HuH-7.5 (cell line): ENCODE data around the gene ZNF793.
A peak's percentile ranks its signal among the peaks of the same experiment; 100 is the strongest.

Experiments
- DNase-seq: peaks from one replicate; pipeline ENCODE4 v3.0.0; 2011; ENCODE audit warnings: low spot score

Gene ZNF793

DNA sequence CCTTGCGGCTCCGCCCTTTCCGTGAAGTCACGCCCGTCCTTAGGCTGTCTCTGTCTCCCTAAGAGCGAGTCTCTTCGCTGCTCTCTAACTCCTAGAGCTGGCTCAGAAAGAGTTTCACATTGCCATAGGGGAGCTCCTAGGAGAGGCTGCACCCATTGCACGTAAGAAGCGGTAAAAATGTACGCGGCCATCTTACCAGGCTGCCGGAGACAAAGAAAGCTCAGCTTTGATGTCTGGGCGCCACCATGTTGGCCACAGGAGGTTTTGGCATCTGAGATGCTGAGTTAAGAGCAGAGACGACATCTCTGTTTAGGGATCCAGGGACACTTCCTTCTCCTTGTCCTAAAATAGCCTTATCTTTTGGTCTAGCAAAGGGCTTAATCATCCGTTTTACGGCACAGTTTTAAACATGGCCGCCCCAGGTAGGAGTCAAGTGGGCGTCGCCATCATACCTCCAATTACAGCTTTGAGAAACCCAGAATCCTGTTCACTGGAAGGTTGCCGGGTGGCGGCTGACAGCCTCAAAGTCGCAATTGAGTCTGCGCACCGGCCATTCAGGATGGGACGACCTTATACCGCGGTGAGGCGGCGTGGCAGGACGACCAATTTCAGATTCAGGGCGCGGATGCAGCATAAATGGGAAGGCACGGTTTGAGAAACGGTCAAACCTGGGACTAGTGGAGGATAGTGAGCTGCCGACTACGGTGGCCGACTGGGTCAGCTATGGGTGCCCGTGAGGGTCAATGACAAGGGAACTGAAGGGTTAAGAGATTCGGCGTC is at the start of gene ZNF793:
Gene ZNF793, plus strand, starts transcription at position 553 of the 780 bp plus-strand sequence. CDS start 16,501 bp downstream, outside the sequence.
- DNase-seq = peak; percentile 15

DNA sequence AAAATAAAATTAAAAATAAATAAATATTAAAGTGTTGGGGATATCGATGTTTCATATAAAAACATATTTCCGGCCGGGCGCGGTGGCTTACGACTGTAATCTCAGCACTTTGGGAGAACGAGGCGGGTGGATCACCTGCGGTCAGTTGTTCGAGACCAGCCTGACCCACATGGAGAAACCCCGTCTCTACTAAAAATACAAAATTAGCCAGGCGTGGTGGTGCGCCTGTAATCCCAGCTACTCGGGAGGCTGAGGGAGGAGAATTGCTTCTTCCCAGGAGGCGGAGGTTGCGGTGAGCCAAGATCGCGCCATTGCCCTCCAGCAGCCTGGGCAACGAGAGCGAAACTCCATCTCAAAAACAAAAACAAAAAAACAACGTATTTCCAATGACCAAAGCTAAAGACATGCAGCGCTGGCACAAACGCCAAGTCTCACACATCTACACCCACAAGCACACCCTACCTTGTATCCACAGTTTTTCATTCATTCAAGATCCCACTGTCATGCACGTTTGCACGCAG is 40.4 kb upstream of the ZNF793 start:
- DNase-seq = no peak

DNA sequence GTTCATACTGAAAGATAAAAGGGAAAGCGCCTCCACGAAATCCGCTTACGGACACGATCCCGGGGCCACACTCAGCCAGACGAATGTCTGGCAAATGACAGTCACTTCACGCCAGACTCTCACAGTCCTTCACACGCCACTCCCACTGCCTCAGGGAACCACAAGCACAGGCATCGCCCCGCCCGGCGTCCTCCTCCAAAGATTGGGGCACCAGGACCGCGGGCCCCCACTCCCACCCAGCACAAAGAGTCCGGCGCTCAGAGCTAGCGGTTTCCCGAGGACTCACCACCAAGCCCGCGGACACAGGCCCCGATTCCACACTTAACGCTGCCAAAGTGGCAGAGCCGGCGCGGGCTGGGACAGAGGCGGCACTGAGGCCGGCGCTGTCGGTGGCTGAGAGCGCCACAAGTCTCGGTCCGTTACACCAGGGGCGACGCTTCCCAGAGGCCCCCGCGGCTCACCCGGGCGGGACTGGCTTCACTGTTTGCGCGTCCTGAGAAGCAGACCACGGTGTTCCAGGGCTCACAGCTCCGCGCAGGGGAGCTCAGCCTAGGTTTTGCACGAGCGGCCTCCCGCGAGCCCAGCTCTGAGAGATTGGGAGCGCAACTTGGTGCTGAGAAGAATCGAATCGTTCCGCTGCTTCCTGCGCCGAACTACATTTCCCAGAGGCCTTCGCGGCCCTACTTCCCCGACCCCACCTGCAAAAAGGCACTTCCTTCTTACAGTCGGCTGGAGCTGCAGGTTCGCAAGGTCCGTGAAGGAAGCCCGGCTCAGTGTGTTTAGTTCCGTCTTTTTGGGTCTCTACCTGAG is 39.7 kb upstream of the ZNF793 start, which contains the start of gene ZNF569:
Gene ZNF569, minus strand, starts transcription at position 647 of the 810 bp plus-strand sequence. CDS start 22,523 bp downstream, outside the sequence.
- peak; percentile 68 for DNase-seq

DNA sequence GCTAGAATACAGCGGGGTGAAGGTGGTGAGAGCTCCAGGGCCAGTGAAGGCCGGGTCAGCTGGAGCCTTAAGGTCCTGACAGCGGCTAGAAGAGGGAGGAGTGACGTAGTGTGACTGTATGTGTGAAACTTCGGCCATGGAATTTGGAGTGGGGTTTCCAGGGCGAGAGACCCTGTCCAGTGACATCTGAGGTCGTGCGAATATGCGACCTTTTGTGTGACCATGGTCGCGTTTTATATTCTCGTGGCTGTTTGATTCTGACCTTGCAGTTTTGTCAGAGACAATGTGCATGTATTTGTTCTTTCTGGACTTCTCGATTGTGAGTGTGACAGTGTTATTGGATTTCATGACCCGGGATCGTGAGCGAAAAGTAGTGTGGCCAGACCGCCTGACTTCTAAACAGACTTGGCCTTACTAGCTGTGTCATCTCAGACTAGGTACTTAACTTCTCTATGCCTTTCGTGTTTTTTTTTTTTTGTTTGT is 39.1 kb upstream of the ZNF793 start:
- no peak for DNase-seq

DNA sequence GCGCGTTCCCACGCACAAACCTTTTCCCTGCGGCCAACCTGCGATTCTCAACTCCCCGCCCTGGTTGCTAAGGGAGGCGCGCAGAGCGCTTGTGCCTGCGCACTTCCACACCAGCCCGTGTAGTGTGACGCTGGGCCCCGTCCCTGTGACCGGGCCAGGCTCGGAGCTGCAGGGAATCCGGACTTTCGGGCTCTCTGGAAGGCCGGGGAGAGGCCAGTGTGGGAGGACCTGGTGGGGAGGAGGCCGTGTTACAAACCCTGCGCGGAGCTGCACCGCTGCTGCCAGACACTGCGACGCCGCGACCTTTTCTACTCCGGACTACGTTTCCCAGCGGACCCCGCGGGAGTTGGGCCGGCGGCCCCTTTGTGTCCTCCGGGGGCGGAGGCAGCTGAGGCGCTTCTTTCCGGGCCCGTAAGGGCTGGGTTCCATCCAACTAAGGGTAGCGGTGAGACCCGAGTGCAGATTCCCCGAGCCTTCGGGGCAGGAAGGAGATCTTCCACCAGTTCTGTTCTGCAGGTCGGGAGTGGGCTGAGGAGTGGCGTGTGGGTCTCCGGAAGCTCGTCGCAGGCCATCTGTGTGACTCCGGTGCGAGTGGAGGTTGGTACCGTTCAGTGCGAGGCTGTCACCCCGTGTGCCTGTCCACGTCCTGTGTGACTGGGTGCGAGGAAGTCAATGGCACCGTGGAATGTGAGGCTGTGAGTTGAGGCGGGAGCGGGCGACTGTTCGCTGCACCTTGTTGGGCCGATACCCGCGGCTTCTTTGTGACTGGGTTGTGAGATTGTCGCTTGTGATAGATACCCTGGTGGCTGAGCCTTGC is 37.6 kb upstream of the ZNF793 start, which contains the start of gene ZNF570:
Gene ZNF570, plus strand, starts transcription at position 396 of the 817 bp plus-strand sequence. CDS start 999 bp downstream, outside the sequence.
- peak; percentile 33 for DNase-seq

DNA sequence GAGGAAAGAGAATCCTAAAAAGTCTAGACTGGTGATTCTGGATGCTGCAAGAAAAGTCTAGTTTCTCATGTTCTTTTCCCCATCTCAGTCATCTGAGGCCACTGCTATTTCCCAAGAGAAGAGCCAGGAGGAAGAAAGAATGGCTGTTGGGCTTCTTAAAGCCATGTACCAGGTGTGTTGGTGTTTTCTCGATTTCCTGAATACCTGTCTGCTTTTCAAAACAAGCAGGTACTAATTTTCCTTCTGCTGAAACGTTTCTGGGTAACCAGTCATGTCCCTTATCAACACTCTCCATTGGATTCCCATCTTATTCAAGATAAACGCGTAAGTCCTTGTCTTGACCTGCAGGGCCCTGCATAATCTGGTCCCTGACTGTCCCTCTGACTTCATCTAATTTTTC is 36.5 kb upstream of the ZNF793 start:
- no peak for DNase-seq

DNA sequence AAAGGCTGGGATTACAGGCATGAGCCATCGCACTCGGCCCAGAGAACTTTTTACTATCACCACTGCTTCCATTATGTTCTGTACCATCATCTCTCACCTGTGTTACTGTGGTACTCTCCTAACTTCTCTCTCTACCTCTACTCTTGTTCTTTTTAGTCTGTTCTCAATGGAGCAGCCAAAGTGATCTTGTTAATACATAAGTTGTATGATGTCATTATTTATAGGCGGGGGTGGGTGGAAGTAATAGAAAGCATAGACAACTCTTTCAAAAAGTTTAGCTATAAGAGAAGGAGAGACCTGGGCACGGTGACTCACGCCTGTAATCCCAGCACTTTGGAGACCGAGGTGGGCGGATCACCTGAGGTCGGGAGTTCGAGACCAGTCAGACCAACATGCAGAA is 34.6 kb upstream of the ZNF793 start:
- DNase-seq = no peak

DNA sequence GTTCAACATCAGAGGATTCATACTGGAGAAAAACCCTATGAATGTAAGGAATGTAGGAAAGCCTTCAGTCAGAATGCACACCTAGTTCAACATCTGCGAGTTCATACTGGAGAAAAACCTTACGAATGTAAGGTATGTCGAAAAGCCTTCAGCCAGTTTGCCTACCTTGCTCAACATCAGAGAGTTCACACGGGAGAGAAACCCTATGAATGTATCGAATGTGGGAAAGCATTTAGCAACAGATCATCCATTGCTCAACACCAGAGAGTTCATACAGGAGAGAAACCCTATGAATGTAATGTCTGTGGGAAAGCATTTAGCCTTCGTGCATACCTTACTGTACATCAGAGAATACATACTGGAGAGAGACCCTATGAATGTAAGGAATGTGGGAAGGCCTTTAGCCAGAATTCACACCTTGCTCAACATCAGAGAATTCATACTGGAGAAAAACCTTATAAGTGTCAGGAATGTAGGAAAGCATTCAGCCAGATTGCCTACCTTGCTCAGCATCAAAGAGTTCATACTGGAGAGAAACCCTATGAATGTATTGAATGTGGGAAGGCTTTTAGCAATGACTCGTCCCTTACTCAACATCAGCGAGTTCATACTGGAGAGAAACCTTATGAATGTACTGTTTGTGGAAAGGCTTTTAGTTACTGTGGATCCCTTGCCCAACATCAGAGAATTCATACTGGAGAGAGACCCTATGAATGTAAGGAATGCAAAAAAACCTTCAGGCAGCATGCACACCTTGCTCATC is 22.2 kb upstream of the ZNF793 start:
- DNase-seq = no peak

DNA sequence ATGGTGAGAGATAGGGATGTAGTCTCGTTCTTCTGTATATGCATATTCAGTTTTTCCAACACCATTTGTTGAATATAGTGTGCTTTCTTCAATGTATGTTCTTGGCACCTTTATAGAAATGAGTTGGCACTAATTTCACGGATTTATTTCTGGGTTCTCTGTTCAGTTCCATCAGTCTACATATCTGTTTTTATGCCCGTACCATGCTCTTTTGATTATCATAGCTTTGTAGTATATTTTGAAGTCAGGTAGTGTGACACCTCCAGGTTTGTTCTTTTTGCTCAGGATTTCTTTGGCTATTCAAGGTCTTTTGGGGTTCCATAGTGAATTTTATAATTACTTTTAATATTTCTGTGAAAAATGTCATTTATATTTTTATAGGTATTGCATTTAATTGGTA is 14.5 kb upstream of the ZNF793 start:
- no peak for DNase-seq

DNA sequence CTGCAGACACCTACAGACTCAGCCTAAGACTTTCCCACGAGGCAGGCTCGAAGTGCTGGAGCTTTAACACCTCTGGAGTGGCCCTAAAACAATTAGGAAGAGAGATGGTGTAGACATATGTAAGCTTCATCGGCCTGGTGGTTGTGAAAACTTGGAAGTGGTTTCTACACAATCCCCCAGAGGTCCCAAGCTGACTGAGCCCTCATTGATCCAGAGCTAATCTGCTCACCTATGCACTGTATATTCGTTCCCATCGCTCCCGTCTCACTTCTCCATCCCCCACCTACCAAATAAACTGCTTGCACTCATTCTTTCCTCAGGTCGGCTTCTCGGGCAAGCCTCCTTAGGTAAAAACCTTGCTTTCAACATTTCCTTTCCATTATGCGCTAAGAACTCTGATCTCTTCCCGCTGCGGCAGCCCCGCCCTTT is 767 bp upstream of the ZNF793 start:
- DNase-seq = no peak

DNA sequence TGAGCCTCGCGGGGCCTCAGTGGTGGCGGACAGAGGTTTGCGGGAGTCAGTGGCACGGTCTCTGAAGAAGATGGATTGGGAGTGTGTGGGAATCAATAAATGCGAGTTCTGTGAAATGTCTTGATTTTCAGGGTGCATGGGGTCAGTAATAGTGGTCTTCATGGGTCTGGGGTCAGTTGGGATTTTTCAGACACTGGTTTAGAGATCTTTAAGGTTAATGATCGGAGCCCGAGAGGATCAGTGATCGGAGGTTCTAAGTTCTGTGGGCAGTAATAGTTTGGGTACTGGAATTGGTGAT is 377 bp downstream of the ZNF793 start:
- no peak for DNase-seq

DNA sequence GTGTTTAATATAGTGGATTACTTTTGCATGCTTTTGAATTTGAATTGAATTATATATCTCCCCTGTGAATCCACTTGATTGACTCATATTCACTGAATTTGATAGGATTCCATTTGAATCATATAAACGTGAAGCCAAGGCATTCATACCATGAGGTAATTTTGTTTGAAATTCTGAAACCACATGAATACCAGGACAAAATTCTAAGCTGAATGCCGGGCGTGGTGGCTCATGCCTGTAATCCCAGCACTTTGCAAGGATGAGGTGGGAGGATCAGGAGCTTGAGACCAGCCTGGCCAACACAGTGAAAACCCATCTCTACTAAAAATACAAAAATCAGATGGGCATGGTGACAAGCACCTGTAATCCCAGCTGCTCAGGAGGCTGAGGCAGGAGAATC is 4.4 kb downstream of the ZNF793 start:
- DNase-seq = no peak

DNA sequence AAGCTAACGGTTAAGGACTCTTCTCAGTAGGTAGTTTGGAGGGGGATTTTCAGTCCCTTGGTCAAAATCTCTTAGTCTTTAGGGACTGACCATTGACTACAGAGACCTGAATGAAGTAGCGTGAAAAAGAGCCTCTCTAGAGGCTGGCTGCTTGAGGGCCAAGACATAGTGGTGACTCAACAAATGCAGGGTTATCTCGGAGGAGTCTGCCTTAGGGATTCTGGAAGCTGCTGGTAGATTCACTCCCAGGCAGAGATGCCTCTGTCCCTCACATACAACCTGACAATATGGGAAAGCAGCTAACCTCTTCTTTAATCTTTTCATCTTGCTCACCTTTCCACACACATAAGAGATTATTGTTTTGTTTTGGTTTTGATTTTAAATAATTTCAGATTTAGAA is 5.1 kb downstream of the ZNF793 start:
- no peak for DNase-seq

DNA sequence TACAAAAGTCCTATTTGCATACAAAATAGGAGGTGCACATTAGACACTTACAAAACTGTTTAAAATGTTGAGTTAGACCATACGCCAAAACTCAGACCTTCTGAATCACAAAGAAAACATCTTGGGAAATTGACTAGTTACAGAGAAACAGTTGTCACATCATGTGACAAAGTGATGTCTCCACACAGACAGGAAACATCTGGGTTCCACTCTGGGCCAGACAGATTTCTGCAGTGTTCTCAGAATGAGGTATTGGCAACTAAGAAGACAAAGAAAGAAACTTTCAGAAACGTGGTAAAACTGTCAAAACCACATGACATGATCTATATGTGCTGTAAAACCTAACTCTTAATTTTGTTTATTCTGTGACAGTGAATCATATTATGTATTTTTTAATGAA is 6.7 kb downstream of the ZNF793 start:
- DNase-seq = no peak

DNA sequence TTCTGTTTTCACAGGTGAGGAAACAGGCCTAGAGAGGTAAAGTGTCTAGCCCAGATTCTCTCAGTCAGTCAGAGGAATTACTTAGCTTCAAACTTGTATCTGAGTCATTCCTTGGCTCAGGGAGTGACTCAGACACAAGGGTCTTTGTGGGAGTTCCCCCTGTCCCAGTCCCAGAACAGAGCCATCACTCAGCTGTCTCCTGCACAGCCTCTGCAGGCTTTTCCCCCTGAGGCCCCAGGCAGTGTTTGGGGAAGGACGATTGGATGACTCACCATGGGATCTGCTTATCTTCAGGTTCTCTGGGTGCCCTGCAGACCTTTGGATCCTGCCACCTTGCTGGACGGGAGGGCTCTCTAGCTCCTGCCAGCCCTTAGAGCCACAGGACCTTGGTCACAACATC is 13.2 kb downstream of the ZNF793 start:
- DNase-seq = no peak

DNA sequence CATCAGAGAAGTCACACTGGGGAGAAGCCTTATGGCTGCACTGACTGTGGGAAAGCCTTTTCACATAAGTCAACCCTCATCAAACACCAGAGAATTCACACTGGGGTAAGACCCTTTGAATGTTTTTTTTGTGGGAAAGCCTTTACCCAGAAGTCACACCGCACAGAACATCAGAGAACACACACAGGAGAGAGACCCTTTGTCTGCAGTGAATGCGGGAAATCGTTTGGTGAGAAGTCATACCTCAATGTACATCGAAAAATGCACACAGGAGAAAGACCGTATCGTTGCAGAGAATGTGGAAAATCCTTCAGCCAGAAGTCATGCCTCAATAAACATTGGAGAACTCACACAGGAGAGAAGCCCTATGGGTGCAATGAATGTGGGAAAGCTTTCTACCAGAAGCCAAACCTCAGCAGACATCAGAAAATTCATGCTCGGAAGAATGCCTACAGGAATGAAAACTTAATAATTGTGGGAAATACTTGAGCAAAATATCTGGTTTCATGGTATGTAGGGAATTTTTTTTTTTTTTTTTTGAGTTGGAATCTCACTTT is 30.7 kb downstream of the ZNF793 start:
- no peak for DNase-seq

DNA sequence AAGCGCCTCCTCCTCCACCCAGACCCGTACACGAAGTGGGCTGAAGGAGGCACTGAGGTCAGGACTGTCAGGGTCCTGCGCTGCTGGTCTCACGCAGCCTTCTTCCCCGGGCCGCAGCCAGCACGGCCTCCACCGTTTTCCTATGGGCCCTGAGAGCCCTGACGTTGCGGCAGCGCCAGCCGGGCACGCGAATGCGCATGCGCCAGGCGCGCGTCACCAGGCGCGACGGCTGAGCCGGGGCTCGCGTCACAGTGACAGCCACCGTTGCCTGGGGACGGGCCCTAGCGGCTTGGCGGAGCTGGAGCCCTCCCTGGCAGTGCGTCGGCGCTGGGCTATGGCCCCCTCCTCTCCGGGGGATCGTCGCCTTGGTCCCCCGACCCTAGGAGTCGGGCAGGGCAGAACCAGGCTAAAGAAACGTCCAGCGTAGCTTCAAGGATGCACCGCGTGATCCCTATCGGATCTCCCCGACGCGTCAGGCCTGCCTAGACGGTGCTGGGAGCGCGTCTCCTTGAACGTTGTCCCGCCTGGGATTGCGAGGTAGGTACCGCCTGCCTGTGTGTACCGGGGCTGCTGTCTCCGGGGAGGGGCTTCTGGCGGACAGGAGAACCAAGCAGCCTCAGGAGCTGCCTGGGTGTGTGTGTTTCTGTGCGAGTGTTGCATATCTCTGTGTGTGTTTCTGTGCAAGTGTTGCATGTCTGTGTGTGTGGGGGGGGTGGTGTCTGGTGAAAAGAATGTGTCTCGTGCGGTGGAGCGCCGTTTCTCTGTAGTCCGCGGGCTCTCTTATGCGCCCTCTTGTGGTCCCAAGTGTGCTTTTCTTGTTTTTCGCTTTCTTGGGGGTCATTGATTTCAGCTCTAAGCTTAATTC is 44.6 kb downstream of the ZNF793 start:
- peak; percentile 80 for DNase-seq

DNA sequence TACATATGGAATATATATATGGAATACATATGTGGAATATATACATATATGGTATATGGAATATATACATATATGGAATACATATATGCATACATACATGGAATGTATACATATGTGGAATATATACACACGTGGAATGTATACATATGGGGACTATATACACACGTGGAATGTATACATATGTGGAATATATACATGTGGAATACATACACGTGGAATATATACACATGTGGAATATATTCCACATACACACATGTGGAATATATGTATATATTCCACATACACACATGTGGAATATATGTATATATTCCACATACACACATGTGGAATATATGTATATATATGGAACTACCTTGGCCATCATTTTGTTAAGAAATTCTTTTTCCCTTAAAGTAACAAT is 56.8 kb downstream of the ZNF793 start:
- DNase-seq = no peak

DNA sequence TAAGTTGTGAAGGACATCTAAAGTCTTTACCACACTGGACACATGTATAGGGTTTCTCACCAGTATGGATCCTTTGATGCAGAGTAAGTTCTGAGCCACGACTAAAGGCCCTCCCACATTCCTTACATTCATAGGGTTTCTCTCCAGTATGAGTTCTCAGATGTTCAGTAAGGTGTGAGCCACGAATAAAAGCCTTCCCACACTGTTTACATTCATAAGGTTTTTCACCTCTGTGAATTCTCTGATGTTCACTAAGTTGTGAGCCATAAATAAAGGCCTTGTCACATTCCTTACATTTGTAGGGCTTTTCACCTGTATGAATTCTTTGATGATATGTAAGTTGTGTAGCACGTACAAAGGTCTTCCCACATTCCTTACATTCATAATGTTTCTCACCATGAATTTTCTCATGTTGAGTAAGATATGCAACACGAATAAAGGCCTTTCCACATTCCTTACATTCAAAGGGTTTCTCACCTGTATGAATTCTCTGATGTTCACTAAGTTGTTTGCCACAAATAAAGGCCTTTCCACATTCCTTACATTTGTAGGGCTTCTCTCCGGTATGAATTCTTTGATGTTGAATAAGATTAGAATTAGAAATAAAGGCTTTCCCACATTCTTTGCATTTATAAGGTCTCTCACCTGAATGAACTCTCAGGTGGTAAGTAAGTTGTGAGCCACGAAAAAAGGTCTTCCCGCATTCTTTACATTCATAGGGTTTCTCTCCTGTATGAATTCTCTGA is 58.1 kb downstream of the ZNF793 start:
- no peak for DNase-seq
